ENCODE data around the gene PLXNA3.

- no peak for TF ChIP-seq CTCF (IDR thresholded peaks at IDR 0.05)
- no peak for TF ChIP-seq REST (IDR thresholded peaks at IDR 0.05; ENCODE audit: insufficient read depth in 1 of 2, low read depth in 2 of 2, low read length in 1 of 2)
- no peak for TF ChIP-seq SIN3A (IDR thresholded peaks at IDR 0.05; ENCODE audit: borderline replicate concordance, insufficient read depth, low read depth, low read length)
- TF ChIP-seq POLR2AphosphoS5 (IDR thresholded peaks at IDR 0.05; ENCODE audit: low read depth, low read length), result no peak
- no peak for TF ChIP-seq TCF7L2 (IDR thresholded peaks at IDR 0.05; ENCODE audit: low read depth, low read length)
These were observed 55.6 kb downstream of the PLXNA3 start for GRCh38 chrX:154513716-154514115.

Measured in Panc1 (cell line).